Stimulated activated CD4-positive, alpha-beta T cell treated with anti-CD3 and anti-CD28 coated beads, TNF-alpha, amount 100 ng/mL, for 4 hours (primary cell): ENCODE data around the gene KRT71.

Experiments used
- DNase-seq, 3 experiments: peaks; one replicate each; pipeline ENCODE4 v3.0.0-alpha.2; 2020; ENCODE audit warnings: low read depth in 3 of 3

Gene KRT71

DNA sequence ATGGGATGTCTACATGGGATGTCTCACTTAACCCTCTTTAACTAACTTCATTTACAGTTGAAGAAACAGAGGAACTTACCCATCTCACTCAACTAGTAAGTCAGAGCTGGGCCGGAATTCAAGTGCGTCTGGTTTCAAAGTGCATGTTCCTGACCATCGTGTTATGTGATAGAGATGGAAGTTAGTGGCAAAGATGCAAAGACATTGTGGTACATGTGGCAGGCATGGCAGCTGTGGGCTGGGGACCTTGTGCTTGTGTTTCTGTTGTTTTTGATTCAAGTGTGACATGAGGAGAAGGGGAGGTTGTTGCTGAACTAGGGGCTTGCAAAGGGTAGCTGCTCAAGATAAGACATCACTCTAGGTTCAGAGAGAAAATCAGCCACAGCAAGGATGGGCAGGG is 23.0 kb upstream of the KRT71 start:
- DNase-seq = no peak

DNA sequence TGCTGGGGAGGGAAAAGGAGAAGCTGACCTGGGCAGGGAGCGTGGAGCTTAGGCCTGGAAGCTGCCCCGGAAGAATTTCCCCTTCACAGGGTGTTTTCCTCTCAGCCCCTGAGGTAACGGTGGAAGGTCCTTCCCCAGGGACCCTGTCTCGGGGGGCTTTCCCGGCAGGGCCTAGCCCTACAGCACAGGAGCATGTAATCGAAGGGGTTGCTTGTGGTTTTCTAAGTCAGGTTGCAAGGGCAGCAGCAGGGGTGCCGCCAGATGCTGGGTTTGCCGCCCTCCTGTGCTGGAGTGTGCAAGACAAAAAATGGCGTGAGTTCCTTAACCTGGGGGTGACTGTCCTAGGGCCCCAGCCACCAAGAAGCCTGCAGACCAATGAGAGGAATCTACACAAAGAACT is 22.3 kb upstream of the KRT71 start:
- DNase-seq = no peak

DNA sequence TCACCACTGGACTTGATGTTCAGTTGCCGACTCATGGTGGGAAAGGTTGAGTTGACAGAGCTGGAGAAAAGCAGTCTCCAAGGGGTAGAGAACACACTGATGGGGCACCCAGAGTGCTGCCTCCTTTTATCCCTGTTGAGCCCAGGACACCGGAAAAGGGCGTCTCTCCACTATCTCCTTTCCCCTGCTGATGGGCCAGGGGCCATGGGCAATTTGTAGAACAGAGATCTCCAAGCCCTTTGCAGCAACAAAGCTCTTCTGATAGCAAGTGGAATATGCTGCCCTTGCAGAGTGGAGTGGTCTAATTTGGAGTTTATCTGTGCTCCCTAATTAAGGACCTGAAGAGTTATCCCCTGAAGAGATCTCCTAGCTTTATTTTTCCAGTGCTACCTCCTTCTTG is 20.8 kb upstream of the KRT71 start, which contains the start of gene KRT74:
TSS of gene KRT74 (minus strand) at position 101 of the 400 bp plus-strand sequence. CDS start at position 35, 66 bp downstream.
- DNase-seq = no peak

DNA sequence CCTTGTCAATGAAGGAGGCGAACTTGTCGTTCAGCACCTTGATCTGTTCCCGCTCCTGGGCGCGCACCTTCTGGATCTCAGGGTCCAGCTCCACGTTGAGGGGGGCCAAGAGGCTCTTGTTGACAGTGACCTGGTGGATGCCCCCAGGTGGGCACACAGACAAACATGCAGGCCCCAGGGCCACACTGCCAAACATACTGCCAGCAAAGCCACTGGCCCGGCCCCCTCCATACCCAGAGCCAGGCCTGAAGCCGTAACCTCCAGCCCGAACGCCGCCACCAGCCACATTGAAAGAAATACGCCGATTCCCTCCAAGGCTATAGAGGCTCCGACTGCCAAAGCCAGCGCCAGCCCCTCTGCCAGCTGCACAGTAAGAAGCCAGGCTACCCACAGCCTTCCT is 20.4 kb upstream of the KRT71 start:
- DNase-seq = no peak

DNA sequence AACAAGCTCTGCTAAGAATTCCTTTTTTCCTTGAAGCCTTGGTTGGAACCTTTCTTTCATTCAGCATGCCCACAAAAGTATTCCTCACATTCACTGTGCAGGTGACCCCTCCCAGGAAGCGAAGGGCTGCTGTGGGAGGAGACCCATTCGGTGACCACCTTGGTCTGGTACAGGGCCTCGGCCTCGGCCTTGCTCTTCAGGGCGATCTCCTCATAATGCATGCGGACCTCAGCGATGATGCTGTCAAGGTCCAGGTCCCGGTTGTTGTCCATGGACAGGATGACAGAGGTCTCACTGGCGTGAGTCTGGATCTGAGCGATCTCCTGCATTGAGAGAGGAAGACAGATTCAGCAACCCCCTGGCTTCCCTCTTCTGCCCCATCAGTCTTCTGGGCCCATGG is 17.6 kb upstream of the KRT71 start:
- no peak for DNase-seq

DNA sequence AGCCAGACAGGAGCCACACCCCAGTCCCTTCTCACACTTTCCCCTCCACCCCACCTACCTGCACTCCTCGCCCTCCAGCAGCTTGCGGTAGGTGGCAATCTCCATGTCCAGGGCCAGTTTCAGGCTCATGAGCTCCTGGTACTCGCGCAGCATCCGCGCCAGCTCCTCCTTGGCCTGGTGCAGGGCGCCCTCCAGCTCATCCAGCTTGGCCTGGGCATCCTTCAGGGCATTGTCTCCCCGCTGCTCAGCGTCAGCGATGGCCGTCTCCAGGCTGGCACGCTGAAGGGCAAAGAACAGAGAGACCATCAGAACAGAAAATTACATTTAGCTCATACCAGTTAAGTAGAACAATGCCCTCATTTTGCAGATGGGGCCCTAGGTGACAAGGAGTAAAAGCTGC is 15.2 kb upstream of the KRT71 start:
- DNase-seq = no peak

DNA sequence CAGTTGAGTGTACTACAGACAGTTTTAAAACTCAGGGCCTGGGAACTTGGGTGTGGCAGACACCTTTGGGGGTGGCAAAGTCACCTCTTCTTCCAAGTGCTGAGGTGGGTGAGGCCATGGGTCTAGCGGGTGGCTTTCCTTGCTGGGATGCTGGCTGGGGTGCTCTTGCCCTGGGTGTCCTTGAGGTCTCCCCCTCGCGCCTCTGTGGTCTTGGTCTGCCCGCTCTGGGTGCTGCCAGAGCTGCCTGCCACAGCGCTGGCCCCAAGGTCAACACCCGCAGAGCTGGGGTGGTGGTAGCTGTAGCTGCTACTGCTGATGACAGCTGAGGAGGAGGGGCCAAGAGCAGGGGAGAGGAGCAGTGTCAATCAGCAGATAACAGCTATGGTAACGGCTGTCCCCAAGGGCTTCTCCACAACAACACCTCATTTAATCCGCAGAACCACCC is 13.9 kb upstream of the KRT71 start:
- DNase-seq = no peak

DNA sequence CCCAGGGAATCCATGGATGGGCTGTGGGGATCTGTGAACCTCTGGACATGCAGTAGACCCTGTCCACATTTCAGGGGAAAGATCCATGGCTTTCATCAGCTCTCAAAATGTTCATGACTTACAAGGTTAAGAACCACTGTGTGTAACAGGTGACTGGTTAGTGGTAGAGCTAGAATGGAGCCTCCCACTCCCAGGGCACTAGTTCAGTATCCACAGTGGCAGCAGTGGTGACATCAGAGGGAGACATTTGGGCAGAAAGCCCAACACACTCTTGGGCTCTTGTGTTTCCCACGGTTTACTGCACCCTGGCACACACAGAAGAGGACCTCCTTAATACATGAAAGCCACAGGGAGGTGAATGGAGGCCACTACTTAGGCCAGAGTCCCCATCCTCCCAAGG is 11.6 kb upstream of the KRT71 start:
- no peak for DNase-seq

DNA sequence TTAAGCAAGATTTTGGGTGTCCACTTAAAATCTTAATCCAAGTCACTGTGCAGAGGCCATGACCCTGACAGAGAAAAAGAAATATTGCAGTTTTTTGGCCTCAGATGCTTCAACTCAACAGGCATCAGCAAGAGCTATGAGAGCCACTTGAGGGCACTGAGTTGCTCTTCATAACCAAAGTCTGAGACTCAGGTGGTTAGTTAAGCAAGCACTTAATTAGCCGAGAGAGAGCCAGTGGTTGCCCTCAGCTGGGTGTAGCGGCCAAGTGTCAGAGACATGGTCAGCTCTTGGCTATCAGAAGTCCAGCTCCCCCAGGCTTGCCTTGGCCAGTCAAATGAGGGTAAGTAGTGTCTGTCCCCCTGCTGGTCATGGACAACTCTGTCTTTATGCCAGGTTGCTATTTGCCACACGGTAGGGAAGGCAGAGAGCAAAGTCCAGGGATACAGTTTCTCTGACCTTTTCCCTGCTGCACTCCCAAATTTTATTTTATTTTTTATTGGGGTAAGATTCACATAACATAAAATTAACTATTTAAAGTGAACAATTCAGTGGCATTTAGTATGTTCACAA is 9.0 kb upstream of the KRT71 start:
- DNase-seq = no peak

DNA sequence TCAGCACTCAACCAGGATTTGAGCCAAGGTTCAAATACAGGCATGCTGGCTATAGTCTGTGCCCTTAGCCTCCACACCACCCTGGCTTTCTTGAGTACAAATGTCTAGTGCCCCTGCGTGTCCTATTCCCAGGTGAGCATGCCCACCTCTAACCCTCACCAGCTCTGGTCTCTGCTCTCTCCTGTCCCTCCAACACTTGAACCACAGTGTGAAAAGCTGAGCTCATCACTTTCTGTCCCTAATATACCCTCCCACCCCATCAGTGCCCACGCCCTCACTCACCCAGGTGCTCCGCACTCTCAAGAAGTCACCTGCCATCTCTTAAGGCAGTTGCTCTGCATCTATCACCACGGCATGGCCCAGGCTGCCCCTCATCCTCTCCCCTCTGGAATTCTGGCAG is 7.0 kb upstream of the KRT71 start:
- DNase-seq = no peak

DNA sequence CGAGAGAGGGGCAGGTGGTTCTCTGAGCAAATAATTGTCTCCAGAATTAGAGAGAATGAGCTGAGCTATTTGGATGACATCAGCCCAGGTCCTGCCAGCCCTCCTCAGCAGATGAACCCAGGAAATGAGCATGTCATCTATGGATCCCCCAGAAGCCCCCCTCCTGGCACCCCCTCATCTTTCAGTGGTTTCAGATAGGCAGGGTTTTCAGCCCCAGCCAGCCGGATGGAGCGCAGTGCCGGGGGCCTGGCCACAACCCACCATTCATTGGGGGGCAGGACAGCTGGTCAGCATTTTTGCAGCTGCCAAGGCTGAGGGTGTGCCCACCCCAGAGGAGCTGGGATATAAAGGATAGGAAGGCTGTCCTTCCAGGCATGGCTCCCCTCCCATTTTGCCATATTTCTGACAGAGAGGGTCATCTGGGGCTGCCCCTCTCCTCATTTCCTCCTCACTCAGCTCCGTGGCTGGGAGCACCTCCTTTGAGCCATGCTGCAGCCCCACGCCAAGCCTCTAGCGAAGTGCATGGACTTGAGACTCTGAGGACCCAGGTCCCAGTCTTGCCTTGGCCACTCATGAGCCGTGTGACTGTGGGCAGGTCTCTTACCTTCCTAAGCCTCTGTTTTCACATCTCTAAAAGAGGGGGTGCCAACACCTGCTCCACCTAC is 6.0 kb upstream of the KRT71 start:
- DNase-seq = no peak

DNA sequence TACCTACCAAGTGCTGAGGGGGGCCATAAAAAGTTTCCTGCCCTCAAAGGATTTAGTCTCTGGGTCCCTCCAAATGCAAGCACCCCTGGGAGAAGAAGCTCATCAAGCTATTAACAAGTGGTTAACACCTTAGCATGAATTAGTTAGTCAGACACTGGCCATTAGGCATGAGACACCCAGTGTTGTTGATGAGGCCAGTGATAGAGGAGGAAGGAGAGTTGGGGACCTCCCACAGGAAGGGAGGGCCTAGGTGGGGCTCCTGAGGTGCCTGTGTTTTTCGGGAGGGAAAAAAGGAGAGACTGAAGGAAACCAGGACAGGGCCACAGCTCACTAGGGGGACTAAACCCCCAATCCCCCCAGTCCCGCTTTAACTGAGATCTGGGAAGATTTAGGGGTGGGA is 4.5 kb upstream of the KRT71 start:
- no peak for DNase-seq

DNA sequence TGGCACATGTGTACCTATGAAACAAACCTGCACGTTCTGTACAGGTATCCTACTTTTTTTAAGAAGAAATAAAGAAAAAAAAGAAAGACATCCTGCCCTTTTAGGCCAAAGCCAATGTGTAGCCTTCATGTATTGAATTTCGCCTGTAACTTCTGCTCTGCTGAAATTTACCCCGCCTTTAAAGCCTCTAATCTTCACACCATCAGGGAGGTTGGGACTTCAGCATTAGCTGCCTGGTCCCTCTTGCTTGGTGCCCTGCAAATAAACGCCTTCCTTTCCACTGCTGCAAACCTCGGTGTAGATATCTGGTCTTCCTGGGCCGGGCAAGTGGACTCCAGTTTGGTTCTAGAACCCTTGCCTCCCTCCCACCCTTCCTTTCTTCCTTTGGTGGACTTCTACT is 2.6 kb upstream of the KRT71 start:
- no peak for DNase-seq

DNA sequence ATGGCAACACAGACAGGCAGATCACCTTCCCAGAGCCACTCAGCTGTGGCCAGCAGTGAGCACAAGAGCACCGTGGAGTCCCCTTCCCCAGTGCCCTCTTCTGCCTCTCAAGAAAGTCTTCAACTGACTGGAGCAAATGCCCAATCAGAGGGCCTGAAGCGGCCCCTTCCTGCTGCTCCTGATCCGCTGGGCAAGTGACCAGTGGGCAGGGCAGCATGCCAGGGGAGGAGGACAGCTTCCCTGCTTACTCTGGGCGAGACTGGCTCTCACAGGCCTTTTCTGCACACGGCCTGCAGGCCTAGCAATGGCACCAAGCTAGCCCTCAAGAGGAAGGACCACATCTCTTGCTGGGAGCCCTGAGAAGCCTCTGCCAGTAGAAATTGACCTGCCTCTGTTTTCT is 890 bp downstream of the KRT71 start:
- DNase-seq = no peak

DNA sequence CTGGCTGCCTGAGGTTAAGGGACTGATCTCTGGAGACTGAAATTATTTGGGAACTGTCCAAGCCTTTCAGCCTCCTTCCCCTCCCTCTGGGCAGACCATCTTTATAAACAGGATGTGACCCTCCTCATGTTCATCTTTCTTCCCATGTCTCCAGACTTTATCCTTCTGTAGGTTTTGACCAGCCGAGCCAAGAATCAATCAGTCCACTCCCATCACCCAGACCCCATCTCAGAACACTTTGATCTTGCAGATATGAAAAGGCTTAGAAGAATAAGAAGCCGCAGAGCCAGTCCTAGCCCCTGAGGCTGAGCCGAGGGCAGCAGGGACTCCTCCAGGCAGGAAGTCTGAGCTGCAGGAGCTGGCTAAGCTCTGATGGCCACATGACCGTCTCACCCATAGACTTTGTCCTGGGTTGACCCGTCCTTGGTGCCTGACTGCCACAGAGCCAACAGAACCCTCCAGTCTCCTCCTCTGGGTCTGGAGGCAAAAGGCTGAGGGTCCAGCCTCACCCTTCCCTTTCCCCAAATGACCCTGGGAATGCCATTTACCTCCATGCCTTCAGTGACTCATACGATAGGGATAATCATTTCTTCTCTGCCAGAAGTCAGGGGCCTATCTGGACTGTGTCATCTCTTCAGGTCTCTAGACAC is 1.6 kb downstream of the KRT71 start:
- no peak for DNase-seq

DNA sequence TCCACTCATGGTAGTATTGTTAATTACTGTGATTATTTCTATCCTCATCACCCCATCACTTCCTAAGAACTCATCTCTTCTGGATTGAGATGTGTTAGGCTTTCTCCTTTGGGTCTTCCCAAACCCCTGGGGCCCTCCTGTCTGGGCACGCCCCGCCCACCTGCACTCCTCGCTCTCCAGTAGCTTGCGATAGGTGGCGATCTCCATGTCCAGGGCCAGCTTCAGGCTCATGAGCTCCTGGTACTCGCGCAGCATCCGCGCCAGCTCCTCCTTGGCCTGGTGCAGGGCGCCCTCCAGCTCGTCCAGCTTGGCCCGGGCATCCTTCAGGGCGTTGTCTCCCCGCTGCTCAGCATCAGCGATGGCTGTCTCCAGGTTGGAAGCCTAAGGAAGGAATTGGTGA is 6.8 kb downstream of the KRT71 start:
- DNase-seq = no peak

DNA sequence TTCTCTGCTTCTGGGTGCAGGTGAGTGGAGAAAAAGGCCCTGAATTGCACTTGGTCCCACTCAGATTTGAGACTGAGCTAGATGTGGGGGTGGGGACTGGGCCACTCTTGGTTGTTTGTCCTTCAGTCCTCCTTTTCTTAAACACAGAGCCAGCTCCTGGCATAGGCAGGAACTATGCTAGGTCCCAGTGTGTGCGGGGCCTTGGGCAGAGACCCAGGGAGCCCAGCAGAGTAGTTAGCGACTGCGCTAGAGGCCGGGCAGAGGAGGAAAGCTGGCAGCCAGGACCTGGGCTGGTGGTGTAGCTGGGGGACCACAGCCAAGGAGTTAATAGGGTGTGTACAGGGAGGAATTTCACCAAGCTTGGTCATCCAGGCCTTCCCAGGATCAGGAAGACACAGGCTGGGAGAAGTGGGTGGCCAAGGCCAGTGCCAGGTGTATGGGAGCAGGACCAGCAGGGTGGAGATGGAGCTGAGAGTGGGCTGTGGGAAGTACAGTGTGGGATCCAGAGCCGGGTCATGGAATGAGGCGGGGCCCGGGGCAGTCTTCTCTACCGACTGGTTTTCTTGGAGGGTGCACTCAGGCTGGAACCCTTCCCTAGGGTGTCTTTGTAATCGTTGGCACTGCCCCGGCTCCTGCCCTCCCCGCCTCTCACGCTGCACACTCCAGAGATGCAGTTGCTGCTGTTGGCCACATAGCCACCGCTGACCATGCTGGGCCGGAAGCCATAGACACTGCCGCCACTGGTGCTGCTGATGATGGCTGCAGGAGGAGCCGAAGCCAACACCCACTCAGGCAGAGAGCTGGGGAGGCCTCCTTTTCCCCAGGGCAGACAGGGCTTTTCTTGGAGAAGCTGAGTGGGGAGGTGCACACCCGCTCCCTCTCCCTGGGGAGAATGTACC is 8.7 kb downstream of the KRT71 start:
- no peak for DNase-seq

DNA sequence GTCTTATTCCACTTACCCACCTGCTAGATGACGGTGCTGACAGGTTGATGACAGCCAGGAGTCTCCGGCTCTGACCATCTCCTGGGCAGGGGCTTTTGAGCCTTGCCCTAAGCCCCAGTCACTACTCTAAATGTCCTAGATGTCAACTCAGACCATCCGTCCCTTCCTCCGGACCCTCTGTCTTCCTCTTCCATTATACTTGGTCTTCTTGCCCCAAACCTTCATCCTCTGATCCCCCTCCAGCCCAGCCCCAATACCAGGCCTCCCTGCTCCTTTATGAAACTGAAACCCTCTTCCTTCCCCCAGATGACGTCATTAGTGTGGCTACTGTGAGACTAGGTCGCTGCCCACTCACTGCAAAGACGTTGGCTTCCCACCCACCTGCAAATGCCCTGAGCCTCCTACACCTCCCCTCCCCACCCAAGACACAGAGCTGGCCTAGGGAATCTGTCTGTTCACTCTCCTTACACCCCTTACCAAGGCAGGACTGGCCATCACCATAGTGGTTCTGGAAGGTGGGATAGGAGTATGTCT is 10.1 kb downstream of the KRT71 start:
- no peak for DNase-seq

DNA sequence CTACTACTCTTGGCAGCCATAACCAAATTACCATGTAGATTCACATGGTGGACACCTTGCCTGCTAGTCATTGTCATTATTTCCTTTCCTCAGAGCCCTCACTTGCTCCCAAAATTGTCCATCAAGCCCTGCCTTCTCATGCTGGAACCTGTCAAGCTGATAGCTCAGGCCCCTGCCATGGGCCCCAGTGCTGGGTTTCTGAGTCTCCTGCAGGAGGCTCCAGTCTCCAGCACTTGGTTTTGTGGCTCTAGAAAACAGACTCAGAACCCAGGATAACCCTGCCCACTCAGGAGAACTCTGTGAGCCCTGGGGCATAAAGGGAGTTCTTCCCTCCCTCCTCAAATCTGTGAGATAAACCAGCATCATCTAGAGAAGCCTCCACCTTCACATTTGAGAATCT is 10.8 kb downstream of the KRT71 start:
- no peak for DNase-seq

DNA sequence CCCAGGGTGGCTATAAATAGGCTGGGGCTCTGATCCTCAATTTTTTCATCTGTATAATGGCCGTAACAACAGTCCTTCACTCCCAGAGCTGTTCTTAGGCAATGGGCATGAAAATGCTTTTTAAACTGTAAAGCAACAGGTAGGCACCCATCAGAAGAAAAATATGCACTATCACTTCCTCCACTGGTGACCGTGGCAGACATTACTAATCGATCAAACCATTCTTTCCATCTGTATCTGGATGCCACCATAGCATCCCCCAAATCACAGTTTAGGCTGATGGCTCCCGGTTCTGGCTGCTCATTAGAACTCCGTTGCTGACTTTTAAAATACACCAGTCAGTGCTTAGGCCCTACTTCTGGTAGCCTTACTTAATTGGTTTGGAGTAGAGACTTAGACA is 11.2 kb downstream of the KRT71 start:
- DNase-seq = no peak

DNA sequence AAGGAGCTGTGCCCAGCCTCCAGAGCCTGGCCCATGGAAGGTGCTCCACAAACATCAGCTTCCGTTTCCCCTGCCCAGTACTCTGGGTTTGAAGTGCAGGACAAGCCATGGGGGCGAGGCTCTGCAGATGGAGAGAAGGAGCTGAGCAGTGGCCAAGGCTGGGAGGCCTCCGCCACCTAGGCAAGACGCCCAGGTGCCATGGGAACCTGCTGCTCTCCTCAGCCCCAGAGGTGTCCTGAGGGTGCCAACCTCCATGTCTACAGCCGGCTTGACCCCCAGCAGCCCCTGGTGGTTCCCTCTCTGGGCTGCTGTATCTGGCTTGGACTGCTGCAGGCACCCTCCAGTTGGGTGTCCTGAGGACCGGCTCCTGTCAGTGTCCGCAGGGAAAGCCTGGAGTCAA is 12.4 kb downstream of the KRT71 start:
- DNase-seq = no peak

DNA sequence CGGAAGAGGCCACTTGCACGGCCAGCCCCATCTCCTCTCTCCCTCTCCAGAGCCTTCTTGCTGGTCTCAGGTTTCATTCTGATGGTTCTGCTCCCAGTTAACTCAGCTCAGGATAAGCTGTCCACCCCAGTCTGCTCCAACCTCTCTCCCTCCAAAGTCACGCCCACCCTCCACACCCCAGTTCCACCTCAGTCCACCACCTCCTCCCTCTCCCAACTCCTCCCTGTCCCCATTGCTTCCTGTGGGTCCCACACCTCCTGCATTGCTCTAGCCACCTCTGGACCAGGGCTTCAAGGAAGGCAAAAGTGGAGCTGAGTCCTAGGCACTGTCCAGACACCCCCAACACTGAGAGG is 13.1 kb downstream of the KRT71 start:
- DNase-seq = no peak
